Colonic mucosa (tissue), 4 donors: ENCODE measurements around the gene PLCG2. TPM values are rescaled to one million over a fixed set of nuclear protein-coding genes. Genes with fewer than 3 reads are reported as not detected.
A peak's percentile ranks its signal among the peaks of the same experiment; 100 is the strongest.
"Not testable (repeated sequence)": the region's sequence is repeated elsewhere in the genome, so short reads cannot be mapped to it uniquely, and the experiment has no call there.

Source experiments
- DNase-seq: peaks from one replicate; pipeline ENCODE4 v3.0.0-alpha.2; 2020
- H3K27ac ChIP-seq: fragments of 200-600 bp; one replicate; pipeline ENCODE4 v1.8.0; 2021
- H3K27me3 ChIP-seq: fragments of 200-600 bp; one replicate; pipeline ENCODE4 v1.8.0; 2021
- H3K36me3 ChIP-seq: fragments of 200-600 bp; one replicate; pipeline ENCODE4 v1.8.0; 2021
- H3K4me1 ChIP-seq: fragments of 200-600 bp; one replicate; pipeline ENCODE4 v1.8.0; 2021; ENCODE audit warnings: mild to moderate bottlenecking
- H3K4me3 ChIP-seq: fragments of 200-600 bp; one replicate; pipeline ENCODE4 v1.8.0; 2021
- H3K9ac ChIP-seq, 2 donors: one replicate each; pipeline ENCODE4 v1.7.0; 2013; ENCODE audit warnings: control low read depth in 2 of 2, low read depth in 2 of 2, low read length in 2 of 2
- H3K9me3 ChIP-seq: fragments of 200-600 bp; one replicate; pipeline ENCODE4 v1.8.0; 2021
- intact Hi-C: fragments of 100-400 bp; cut with DNase I; formaldehyde crosslinking; loops from one replicate; pipeline ENCODE4 v1.14.1; 2022
- total RNA-seq, 2 donors: library from RNA; stranded (reverse); fragmentation: NEBNext Ultra II Directional in 1 of 2; extraction: Animal tissue kit (Norgen Biotek cat#: 25700) in 1 of 2; gene quantifications; one replicate each; pipeline ENCODE4 v1.2.1, GENCODE V29; 2021
- TF ChIP-seq, protein P1 (sequence below): fragments of 200-600 bp; IDR thresholded peaks from one replicate; pipeline ENCODE4 v1.8.0; 2022; ENCODE audit warnings: antibody characterized with exemption, mild to moderate bottlenecking
- donor health status: healthy.
- donor health status: DM: no; HTN: no; CAD: no.
- donor health status: DM: no; HTN: no; CAD: no.

Gene PLCG2
- total RNA-seq, 2 donors from 2014 or later: 9.1 to 9.6 TPM

DNA sequence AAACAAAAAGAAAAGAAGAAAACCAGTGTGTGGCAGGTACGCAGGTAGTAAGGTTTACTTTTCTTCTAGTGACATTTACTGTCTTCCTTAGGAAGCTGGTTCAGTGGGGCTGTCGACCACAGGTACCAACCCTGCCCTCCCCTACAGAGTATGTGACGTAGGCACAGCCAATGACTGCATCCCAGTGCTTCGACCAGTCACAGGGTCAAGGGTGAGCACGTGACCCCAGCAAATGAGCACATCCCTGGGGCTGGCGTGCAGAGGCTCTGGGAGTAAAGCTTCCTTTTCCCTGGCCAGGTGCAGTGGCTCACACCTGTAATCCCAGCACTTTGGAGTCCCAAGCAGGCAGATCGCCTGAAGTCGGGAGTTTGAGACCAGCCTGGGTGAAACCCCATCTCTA lies 38.9 kb upstream of the PLCG2 start:
- no peaks in the 10 kb centered on the region for H3K9me3 ChIP-seq
- TF ChIP-seq, protein P1, sequence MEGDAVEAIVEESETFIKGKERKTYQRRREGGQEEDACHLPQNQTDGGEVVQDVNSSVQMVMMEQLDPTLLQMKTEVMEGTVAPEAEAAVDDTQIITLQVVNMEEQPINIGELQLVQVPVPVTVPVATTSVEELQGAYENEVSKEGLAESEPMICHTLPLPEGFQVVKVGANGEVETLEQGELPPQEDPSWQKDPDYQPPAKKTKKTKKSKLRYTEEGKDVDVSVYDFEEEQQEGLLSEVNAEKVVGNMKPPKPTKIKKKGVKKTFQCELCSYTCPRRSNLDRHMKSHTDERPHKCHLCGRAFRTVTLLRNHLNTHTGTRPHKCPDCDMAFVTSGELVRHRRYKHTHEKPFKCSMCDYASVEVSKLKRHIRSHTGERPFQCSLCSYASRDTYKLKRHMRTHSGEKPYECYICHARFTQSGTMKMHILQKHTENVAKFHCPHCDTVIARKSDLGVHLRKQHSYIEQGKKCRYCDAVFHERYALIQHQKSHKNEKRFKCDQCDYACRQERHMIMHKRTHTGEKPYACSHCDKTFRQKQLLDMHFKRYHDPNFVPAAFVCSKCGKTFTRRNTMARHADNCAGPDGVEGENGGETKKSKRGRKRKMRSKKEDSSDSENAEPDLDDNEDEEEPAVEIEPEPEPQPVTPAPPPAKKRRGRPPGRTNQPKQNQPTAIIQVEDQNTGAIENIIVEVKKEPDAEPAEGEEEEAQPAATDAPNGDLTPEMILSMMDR: no peak
- H3K36me3 ChIP-seq: no peaks in the 10 kb centered on the region
- DNase-seq: no peak
- no peak overlapping the region for H3K9ac ChIP-seq
- no peaks in the 10 kb centered on the region for H3K4me1 ChIP-seq
- no peak overlapping the region for H3K4me3 ChIP-seq
- intact Hi-C loops: no loop called here
- H3K27ac ChIP-seq: no peak overlapping the region
- no peaks in the 10 kb centered on the region for H3K27me3 ChIP-seq

DNA sequence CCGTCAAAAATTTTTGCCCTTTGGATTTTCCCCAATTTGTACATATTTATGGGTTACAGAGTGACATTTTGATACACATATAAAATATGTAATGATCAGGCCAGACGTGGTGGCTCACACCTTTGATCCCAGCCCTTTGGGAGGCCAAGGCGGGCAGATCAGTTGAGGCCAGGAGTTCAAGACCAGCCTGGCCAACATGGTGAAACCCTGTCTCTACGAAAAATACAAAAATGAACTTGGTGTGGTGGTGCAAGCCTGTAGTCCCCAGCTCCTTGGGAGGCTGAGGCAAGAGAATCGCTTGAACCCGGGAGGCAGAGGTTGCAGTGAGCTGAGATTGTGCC lies 37.7 kb upstream of the PLCG2 start:
- H3K27me3 ChIP-seq, H3K36me3 ChIP-seq, H3K9me3 ChIP-seq, intact Hi-C loops, H3K4me1 ChIP-seq, H3K9ac ChIP-seq, H3K27ac ChIP-seq, DNase-seq, H3K4me3 ChIP-seq: not testable (repeated sequence)

DNA sequence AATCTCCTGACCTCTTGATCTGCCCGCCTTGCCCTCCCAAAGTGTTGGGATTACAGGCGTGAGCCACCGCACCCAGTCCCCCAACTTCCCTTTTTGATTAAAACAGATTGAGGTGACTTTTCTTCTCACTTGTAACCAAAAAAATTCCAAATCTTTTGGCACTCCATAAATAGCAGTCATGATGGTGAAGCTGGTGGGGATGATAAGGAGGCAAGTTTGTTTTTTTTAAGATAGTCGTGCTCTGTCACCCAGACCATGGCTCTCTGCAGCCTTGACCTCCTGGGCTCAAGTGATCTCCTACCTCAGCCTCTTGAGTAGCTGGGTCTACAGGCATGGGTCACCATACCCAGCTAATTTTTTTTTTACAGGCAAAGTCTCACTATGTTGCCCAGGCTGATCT lies 34.7 kb upstream of the PLCG2 start:
- no peaks in the 10 kb centered on the region for H3K36me3 ChIP-seq
- no peak overlapping the region for H3K9ac ChIP-seq
- no peaks in the 10 kb centered on the region for H3K27me3 ChIP-seq
- no peak overlapping the region for H3K4me3 ChIP-seq
- no peak overlapping the region for H3K27ac ChIP-seq
- no peak for DNase-seq
- intact Hi-C loops: no loop called here
- H3K4me1 ChIP-seq: no peaks in the 10 kb centered on the region
- H3K9me3 ChIP-seq: no peaks in the 10 kb centered on the region
- TF ChIP-seq, protein P1: no peak

DNA sequence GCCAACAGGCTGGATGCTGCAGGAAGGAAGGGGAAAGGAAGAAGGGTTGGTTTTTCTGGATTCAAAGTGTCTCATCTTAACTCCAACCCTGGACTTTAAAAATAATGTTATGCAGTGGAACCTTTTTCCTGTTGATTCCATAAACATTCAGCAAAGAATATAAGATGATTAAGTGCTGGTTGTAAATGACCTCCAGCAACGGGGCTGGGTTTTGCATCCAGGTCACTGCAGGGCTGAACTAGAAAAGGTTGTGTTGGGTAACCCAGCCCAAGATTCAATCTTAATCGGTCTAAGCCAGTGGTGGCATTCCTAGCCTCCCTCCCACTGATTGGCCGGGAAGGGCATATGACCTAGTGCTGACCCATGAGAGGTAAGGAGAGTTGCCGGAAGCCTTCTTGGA lies 34.2 kb upstream of the PLCG2 start:
- Histone ChIP-seq H3K9me3 (no peaks in the 10 kb centered on the region), H3K9ac (no peak overlapping the region), H3K27ac (no peak overlapping the region), H3K4me3 (no peak overlapping the region), H3K27me3 (no peaks in the 10 kb centered on the region), H3K36me3 (no peaks in the 10 kb centered on the region), H3K4me1 (no peaks in the 10 kb centered on the region)
- intact Hi-C loops: no loop called here
- no peak for DNase-seq
- TF ChIP-seq, protein P1: no peak

DNA sequence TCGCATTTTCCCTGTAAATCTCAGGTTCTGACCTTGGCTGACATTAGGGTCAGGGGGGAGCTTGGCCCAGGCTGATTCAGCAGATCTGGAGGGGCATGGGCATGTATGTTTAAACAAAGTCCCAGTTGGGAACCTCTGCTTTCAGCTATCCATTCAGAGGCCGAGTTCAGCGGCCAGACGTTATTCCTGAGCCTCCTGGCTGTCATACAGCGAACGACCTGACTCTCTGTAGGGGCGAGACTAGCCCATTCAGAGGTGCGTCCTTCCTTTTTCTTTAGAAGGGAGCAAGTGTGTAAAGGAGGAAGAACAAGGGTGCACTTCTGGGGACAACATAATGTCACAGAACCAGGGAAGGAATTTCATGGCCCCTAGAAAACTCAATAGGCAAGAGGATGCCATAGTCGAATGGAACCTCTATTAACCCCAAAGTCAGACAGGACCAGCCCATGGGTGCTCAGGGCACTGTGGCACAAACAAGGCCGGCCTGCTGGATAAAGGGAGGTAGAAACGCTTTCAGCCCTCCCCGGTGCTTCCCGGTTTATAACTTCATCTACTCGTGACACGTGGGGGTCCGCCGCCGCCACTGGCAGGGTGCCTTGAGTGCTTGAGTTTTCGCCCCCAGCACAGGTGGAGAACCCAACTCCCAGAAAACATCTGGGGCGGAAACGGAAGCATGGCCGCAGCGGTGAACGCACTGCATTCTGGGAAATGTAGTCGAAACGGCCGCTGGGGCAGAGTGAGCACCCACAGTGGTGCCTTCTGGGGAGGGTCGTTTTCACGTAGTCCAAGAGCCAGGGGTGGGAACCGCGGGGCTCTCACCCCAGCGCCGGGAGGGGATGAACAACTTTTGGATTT lies 33.2 kb upstream of the PLCG2 start:
- H3K9ac ChIP-seq: peak overlapping the region in 1 of 2 donors; percentile 0
- TF ChIP-seq, protein P1: no peak
- intact Hi-C loops: no loop called here

DNA sequence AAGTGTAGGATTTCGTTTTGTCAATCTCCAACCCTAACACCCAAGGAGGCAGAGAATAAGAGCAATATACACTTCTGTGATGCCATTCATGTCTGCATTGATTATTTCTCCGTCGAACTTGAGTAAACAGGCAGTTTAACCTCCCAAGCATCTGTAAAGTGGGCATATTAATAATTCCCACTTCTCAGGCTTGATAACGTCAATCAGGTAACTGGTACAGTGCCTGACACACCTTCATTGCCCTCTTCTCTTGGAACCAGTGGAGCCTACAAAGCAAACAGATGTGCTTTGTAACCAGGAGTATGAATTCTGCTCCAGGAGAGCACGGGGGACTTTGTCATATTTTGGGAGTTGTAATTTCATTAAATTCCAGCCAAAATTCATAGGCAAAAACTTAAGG lies 32.5 kb upstream of the PLCG2 start:
- no peak for DNase-seq
- Histone ChIP-seq H3K27me3 (no peaks in the 10 kb centered on the region), H3K4me3 (peak overlapping the region; percentile 23), H3K9me3 (no peaks in the 10 kb centered on the region), H3K27ac (no peak overlapping the region), H3K9ac (no peak overlapping the region), H3K4me1 (no peaks in the 10 kb centered on the region), H3K36me3 (no peaks in the 10 kb centered on the region)
- intact Hi-C loops: no loop called here
- TF ChIP-seq, protein P1: no peak

More for the DNA sequence above, 33.2 kb upstream of the PLCG2 start:
- Histone ChIP-seq H3K27ac (no peak overlapping the region), H3K9me3 (no peaks in the 10 kb centered on the region), H3K27me3 (no peaks in the 10 kb centered on the region), H3K36me3 (no peaks in the 10 kb centered on the region), H3K4me1 (no peaks in the 10 kb centered on the region), H3K4me3 (peak overlapping the region; percentile 23)
- peak; percentile 78 for DNase-seq
